Measurements from ENCODE around the gene ILDR2.

Gene ILDR2

DNA sequence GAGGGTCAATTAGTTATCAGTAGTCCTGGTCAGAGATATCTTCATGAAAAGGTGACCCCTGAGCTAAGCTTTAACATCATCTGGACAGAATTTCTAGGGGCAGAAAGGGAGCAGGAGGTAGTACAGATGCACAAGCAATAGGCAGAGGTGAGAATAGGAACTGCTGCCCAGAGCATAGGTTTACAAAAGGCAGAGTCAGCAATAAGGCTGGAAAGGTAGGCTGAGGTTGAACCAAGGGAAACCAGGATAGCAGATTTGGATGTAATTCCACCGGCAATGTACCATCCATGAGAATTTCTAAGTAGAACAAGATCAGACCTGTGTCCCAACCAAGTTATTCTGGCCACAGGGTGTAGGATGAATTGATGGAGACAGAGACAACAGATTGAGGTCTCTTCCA is 6.2 kb upstream of the ILDR2 start:
- DNase-seq (ENCODE audit: low read depth), result no peak
- H3K4me3 ChIP-seq (ENCODE audit: low read depth, low read length), result no peak overlapping the region
- TF ChIP-seq, protein P1, sequence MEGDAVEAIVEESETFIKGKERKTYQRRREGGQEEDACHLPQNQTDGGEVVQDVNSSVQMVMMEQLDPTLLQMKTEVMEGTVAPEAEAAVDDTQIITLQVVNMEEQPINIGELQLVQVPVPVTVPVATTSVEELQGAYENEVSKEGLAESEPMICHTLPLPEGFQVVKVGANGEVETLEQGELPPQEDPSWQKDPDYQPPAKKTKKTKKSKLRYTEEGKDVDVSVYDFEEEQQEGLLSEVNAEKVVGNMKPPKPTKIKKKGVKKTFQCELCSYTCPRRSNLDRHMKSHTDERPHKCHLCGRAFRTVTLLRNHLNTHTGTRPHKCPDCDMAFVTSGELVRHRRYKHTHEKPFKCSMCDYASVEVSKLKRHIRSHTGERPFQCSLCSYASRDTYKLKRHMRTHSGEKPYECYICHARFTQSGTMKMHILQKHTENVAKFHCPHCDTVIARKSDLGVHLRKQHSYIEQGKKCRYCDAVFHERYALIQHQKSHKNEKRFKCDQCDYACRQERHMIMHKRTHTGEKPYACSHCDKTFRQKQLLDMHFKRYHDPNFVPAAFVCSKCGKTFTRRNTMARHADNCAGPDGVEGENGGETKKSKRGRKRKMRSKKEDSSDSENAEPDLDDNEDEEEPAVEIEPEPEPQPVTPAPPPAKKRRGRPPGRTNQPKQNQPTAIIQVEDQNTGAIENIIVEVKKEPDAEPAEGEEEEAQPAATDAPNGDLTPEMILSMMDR (IDR thresholded peaks at IDR 0.05; ENCODE audit: low read depth, low read length, missing control alignments), result no peak
- in situ Hi-C loops (cut with HindIII; ENCODE audit: low sequenced_read_pairs), result no loop called here

DNA sequence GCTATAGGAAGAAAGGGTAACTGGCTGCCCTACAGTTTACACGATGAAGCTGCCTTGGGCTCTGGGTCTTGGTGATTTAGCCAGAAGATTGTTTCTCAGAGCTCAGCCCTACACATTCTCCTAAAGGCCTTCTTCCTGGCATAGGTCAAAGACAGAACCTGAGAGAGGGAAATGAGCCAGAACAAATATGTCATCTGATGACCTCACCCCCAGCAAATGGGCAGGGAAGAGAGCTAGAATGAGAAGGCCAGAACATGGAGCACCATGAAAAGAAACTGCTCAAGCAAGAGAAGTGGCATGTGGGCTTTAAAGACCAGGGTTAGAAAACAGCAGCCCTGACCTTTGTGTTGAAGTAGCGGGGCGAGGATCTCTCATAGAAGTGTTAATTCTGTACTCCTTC is 5.5 kb upstream of the ILDR2 start:
- TF ChIP-seq, protein P1 (IDR thresholded peaks at IDR 0.05; ENCODE audit: low read depth, low read length, missing control alignments), result no peak
- H3K4me3 ChIP-seq (ENCODE audit: low read depth, low read length), result no peak overlapping the region
- no peak for DNase-seq (ENCODE audit: low read depth)
- in situ Hi-C loops (cut with HindIII; ENCODE audit: low sequenced_read_pairs), result no loop called here

DNA sequence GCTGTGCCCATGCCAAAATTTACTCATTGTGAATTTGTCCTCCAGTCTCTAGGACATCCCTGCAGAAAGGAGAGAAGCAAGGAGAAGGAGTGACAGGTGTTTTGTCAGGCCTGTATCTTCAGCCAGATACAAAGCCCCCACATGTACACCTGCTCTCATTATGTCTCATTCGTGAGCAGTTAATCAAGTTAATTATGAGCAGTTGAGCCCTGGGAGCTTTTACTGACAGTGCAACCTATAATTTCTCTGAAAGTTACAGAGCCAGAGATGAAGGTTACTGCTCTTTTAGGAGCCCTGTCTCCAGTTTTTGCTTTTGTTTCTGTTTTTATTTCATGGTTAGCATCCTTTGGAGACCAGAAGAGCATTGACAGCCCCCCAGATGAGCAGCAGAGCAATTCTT is 5.0 kb upstream of the ILDR2 start:
- DNase-seq (ENCODE audit: low read depth), result no peak
- in situ Hi-C loops (cut with HindIII; ENCODE audit: low sequenced_read_pairs), result no loop called here
- TF ChIP-seq, protein P1 (IDR thresholded peaks at IDR 0.05; ENCODE audit: low read depth, low read length, missing control alignments), result no peak
- H3K4me3 ChIP-seq (ENCODE audit: low read depth, low read length), result no peak overlapping the region

DNA sequence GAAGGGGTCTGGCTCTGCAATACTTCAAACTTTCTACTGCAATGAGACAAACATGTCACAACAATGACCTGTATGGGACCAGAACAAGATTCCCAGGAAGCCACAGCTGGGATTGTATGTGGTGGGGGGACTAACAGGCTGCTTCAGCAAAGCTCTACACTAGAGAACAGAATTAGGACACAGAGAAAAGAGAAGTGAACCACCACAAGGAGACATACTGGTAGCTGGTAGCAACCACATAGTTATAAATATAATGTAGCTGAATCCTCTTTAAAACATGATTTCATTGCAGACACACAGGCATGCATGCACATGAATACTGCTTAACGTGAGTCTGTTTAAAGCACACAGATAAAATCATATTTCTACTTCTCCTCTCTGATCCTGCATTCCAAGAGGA is 3.5 kb upstream of the ILDR2 start:
- no peak overlapping the region for H3K4me3 ChIP-seq (ENCODE audit: low read depth, low read length)
- DNase-seq (ENCODE audit: low read depth), result no peak
- TF ChIP-seq, protein P1 (IDR thresholded peaks at IDR 0.05; ENCODE audit: low read depth, low read length, missing control alignments), result no peak
- in situ Hi-C loops (cut with HindIII; ENCODE audit: low sequenced_read_pairs), result no loop called here

DNA sequence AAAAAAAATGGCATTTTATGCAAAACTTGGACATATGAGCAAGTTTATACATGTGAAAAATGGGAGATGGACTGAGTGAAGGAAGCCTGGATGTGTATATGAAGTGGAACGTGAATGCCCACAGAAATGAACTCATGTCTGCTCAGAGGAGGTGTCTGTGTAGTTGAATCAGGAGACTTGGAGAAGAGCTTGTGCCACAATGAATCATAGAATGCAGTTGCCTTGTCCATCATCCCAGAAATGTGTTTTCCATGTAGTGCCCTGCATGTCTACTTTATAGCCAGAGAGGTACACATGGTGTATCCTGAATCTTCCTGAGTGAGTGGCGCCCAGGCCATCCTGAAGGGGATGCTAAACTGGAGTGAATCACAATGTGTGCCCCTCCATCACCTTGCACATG is 2.6 kb upstream of the ILDR2 start:
- in situ Hi-C loops (cut with HindIII; ENCODE audit: low sequenced_read_pairs), result no loop called here
- H3K4me3 ChIP-seq (ENCODE audit: low read depth, low read length), result no peak overlapping the region
- TF ChIP-seq, protein P1 (IDR thresholded peaks at IDR 0.05; ENCODE audit: low read depth, low read length, missing control alignments), result no peak
- DNase-seq (ENCODE audit: low read depth), result no peak

DNA sequence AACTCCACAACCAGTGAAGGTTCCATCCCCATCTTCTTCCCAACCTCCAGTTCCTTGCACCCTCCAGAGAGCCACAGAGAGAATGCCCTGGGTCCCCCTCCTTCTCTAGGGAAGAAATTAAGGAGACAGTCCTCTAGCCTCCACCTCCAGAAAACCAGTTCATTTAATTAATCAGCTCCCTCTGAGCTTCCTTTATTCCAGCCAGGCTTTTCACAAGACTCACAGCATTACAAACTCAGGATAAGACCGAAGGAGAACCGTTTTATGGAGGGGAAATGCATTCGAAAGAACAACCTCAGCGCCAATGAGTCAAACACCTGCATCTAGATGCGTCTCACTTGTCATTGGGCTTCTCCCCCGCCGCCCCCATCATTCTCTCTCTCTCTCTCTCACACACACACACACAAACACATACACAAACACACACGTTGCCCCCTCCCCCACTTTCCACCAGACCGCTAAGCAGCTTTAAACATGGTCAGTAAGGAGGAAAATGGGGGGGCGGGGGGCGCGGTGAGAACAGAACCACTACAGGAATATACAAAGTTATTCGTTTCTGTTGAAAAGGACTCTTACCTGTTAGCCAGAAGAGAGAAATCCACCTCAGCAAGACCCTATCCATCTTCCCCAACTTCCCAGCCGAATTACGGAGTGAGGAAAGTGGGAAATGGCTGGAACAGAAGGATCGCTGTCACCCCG is 544 bp downstream of the ILDR2 start:
- TF ChIP-seq, protein P1 (IDR thresholded peaks at IDR 0.05; ENCODE audit: low read depth, low read length, missing control alignments), result no peak
- H3K4me3 ChIP-seq (ENCODE audit: low read depth, low read length), result peak overlapping the region; percentile 53
- no peak for DNase-seq (ENCODE audit: low read depth)
- in situ Hi-C loops (cut with HindIII; ENCODE audit: low sequenced_read_pairs), result no loop called here

All from astrocyte of the cerebellum (primary cell).